Calu3 (cell line): ENCODE results near the gene CP. TPM values are rescaled to one million over a fixed set of nuclear protein-coding genes. Genes with fewer than 3 reads are reported as not detected.

ENCODE experiments used
- BruUV-seq: library from RNA; stranded (reverse); fragments of 400-500 nt; replicated peaks from 2 replicates; lab custom pipeline; 2021; lab: Mats Ljungman, UMichigan
- CTCF ChIA-PET: fragments of 300-600 bp; sonication (Branson Sonifier 250); formaldehyde crosslinking; loops from one replicate; lab custom pipeline; 2022; ENCODE audit warnings: antibody characterized with exemption; lab: Charles Lee
- DNase-seq: peaks from one replicate; pipeline ENCODE4 v3.0.0; 2022
- H3K27ac Mint-ChIP-seq: one replicate; pipeline ENCODE4 v1.8.0; 2022; ENCODE audit warnings: mixed read lengths; ENCODE audit not compliant: unreplicated experiment
- H3K27me3 Mint-ChIP-seq: one replicate; pipeline ENCODE4 v1.8.0; 2022; ENCODE audit warnings: mixed read lengths; ENCODE audit not compliant: unreplicated experiment
- H3K36me3 Mint-ChIP-seq: one replicate; pipeline ENCODE4 v1.8.0; 2022; ENCODE audit warnings: mild to moderate bottlenecking, moderate library complexity, mixed read lengths; ENCODE audit not compliant: insufficient read depth, unreplicated experiment
- H3K4me1 Mint-ChIP-seq: one replicate; pipeline ENCODE4 v1.8.0; 2022; ENCODE audit warnings: mild to moderate bottlenecking, low read depth, mixed read lengths; ENCODE audit not compliant: unreplicated experiment
- H3K4me3 Mint-ChIP-seq: one replicate; pipeline ENCODE4 v1.8.0; 2022; ENCODE audit warnings: mild to moderate bottlenecking, low read depth, moderate library complexity, mixed read lengths; ENCODE audit not compliant: unreplicated experiment
- H3K9me3 Mint-ChIP-seq: one replicate; pipeline ENCODE4 v1.8.0; 2022; ENCODE audit warnings: low read depth, mixed read lengths; ENCODE audit not compliant: unreplicated experiment
- intact Hi-C: fragments of 100-400 bp; cut with micrococcal nuclease; formaldehyde crosslinking; loops from one replicate; pipeline ENCODE4 v1.10.0; 2022; ENCODE audit not compliant: unreplicated experiment
- total RNA-seq: library from RNA; stranded (reverse); gene quantifications from 2 replicates; pipeline ENCODE4 v1.2.3, GENCODE V29; 2022
- TF ChIP-seq, protein P1 (sequence below): fragments of 200-600 bp; IDR thresholded peaks from one replicate; pipeline ENCODE4 v1.8.0; 2022; ENCODE audit warnings: antibody characterized with exemption; ENCODE audit not compliant: unreplicated experiment

The CP gene
- total RNA-seq, 1 experiment from 2014 or later = 5.4 TPM

DNA sequence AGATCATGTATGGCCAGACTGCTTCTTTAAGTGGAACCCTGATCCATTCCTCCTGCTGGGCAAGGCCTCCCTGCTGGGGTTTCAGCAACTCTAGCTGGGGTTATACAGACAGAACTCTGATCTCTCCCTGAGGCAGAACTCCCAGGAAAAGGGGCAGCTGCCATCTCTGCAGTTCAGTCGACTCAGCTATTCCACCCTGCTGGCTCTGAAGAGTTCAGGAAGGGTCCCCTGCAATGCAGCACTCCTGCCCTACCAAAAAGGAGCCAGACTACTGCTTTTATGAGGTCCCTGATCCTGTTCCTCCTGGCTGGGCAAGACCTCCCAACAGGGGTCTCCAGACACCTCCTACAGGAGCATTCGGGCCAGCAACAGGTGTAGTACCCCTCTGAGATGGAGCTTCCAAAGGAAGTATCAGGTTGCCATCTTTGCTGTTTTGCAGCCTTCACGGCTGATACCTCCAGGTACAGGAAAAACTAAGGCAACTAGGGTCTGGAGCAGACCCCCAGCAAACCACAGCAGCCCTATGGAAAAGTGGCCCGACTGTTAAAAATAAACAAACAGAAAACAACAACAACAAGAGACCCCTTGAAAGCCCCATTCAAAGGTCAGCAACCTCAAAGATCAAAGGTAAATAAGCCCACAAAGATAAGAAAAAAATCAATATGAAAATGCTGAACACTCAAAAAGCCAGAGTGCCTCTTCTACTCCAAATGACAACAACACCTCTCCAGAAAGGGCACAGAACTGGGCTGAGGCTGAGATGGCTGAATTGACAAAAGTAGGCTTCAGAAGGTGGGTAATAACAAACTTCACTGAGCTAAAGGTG, 14.2 kb upstream of the CP start:
- H3K9me3 Mint-ChIP-seq = no peaks in the 10 kb centered on the region
- DNase-seq = no peak
- no peaks in the 10 kb centered on the region for H3K27me3 Mint-ChIP-seq
- BruUV-seq = no TSS peak
- no peaks in the 10 kb centered on the region for H3K36me3 Mint-ChIP-seq
- peak overlapping the region; percentile 4 for H3K27ac Mint-ChIP-seq
- TF ChIP-seq, protein P1, sequence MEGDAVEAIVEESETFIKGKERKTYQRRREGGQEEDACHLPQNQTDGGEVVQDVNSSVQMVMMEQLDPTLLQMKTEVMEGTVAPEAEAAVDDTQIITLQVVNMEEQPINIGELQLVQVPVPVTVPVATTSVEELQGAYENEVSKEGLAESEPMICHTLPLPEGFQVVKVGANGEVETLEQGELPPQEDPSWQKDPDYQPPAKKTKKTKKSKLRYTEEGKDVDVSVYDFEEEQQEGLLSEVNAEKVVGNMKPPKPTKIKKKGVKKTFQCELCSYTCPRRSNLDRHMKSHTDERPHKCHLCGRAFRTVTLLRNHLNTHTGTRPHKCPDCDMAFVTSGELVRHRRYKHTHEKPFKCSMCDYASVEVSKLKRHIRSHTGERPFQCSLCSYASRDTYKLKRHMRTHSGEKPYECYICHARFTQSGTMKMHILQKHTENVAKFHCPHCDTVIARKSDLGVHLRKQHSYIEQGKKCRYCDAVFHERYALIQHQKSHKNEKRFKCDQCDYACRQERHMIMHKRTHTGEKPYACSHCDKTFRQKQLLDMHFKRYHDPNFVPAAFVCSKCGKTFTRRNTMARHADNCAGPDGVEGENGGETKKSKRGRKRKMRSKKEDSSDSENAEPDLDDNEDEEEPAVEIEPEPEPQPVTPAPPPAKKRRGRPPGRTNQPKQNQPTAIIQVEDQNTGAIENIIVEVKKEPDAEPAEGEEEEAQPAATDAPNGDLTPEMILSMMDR = no peak
- peaks cover 51% of the 10 kb centered on the region for H3K4me1 Mint-ChIP-seq
- H3K4me3 Mint-ChIP-seq = no peak overlapping the region
- intact Hi-C loops = no loop called here
- CTCF ChIA-PET = interaction anchor here (0.8 to 1.9 kb wide), 4 partner anchors 10 to 56 kb away, joined by 3 to 5 read pairs (median 4); no protein-coding TSS in a partner anchor

DNA sequence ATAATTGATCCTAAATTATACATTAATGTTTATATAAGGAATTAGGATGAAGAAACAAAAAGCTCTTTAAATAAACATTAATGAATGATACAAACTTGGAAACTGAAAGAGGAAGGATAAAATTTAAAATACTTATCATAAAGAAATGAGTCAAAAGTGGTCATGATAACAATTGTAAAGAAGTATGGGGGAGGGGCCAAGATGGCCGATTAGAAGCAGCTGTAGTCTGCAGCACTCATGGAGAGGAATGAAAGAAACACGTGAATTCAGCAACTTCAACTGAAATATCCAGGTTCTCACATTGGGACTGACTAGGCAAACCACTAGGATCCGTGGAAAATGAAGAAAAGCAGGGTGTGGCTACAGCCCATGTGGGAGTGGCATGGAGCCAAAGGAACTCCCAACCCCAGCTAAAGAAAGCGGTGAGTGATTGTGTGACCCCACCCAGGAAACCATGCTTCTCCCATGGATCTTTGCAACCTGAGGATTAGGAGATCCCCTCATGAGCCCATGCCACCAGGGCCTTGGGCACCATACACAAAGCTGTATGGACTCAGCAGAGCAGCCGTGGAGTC, 13.1 kb upstream of the CP start:
- Mint-ChIP-seq H3K27me3 (no peaks in the 10 kb centered on the region), H3K4me1 (peaks cover 51% of the 10 kb centered on the region), H3K36me3 (no peaks in the 10 kb centered on the region), H3K9me3 (no peaks in the 10 kb centered on the region), H3K27ac (no peak overlapping the region), H3K4me3 (no peak overlapping the region)
- BruUV-seq = no TSS peak
- CTCF ChIA-PET = interaction anchor here (1.1 to 1.9 kb wide), 2 partner anchors 9 to 55 kb away, joined by 3 to 5 read pairs; no protein-coding TSS in a partner anchor
- intact Hi-C loops = no loop called here
- no peak for DNase-seq
- TF ChIP-seq, protein P1 = no peak

DNA sequence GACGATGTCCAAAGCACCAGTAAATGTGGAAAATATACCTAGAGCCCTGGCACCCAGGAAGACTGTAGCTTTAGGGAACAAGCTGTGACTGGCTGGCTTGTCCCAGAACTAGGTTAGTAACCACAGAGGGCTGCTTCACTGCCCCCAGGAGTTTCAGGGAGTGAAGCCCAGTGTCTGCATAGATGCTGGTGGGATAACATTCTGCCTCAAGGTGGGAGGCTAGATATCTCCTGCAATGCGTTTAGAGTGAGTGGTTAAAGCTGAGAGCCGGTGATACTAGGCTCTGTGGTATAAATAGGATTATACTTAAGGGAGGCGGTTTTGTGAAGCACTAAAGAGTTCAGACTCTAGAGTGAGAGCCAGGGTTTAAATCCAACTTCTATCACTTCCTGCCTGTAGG, 11.7 kb upstream of the CP start:
- CTCF ChIA-PET = interaction anchor here (0.7 to 1.3 kb wide), 2 partner anchors 13 to 21 kb away, joined by 3 to 4 read pairs; no protein-coding TSS in a partner anchor
- Mint-ChIP-seq H3K4me1 (peaks cover 45% of the 10 kb centered on the region), H3K36me3 (no peaks in the 10 kb centered on the region), H3K4me3 (no peak overlapping the region), H3K27ac (no peak overlapping the region), H3K9me3 (no peaks in the 10 kb centered on the region), H3K27me3 (no peaks in the 10 kb centered on the region)
- intact Hi-C loops = no loop called here
- TF ChIP-seq, protein P1 = no peak
- no TSS peak for BruUV-seq
- DNase-seq = no peak

DNA sequence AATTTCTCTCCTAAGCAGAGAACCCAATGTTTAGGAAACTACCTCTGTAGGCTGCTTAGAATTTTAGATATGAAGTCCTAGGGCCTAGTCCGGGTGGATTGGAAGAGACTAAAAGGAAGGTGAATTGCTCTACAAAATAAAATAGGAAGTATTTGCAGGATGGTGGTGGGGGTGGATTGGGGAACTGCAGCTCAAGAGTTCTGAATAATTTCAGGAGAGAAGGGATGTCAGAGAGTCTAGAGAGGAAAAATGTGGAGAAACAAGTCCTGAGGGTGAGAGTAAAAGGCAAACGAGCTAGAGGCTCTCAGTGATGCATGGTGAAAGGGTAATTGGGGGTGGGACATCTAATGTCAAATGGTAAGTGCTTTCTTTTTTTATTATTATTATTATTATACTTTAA, 10.2 kb upstream of the CP start:
- Mint-ChIP-seq H3K27me3 (no peaks in the 10 kb centered on the region), H3K4me3 (no peak overlapping the region), H3K36me3 (no peaks in the 10 kb centered on the region), H3K27ac (no peak overlapping the region), H3K9me3 (no peaks in the 10 kb centered on the region), H3K4me1 (peaks cover 36% of the 10 kb centered on the region)
- DNase-seq = no peak
- intact Hi-C loops = no loop called here
- TF ChIP-seq, protein P1 = no peak
- CTCF ChIA-PET = no interaction called here
- BruUV-seq = no TSS peak
